22Rv1 (cell line): ENCODE results near the gene SMOC2.
"Not testable (repeated sequence)": the region's sequence is repeated elsewhere in the genome, so short reads cannot be mapped to it uniquely, and the experiment has no call there.

Experiments used
- H3K27ac ChIP-seq: fragments of 450-650 bp; 2 replicates; pipeline ENCODE4 v1.5.1; 2017
- ZFX ChIP-seq: fragments of 450-650 bp; IDR thresholded peaks from 2 replicates; pipeline ENCODE4 v1.6.1; 2017; ENCODE audit warnings: antibody characterized with exemption, borderline replicate concordance
- TF ChIP-seq, protein P1 (sequence below): fragments of 450-650 bp; IDR thresholded peaks from 2 replicates; pipeline ENCODE4 v1.5.1; 2017; ENCODE audit warnings: mild to moderate bottlenecking

Gene SMOC2

DNA sequence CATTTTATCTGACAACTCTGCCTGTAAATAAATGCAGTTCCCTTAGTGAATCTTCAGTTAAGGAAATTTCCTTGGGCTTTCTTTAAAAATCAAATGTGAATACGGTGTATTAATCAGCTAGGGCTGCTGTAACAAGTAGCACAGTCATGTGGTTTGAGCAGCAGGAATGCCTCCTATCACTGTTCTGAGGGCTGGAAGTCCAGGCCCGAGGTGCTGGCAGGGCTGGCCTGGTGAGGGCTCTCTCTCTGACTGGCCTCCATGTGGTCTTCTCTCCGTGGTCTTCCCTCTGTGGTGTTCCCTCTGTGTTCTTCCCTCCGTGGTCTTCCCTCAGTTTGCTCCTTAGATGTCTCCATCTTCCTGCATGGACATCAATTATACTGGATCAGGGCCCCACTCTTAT, 124.1 kb downstream of the SMOC2 start:
- no peak overlapping the region for H3K27ac ChIP-seq
- TF ChIP-seq ZFX, result no peak
- TF ChIP-seq, protein P1, sequence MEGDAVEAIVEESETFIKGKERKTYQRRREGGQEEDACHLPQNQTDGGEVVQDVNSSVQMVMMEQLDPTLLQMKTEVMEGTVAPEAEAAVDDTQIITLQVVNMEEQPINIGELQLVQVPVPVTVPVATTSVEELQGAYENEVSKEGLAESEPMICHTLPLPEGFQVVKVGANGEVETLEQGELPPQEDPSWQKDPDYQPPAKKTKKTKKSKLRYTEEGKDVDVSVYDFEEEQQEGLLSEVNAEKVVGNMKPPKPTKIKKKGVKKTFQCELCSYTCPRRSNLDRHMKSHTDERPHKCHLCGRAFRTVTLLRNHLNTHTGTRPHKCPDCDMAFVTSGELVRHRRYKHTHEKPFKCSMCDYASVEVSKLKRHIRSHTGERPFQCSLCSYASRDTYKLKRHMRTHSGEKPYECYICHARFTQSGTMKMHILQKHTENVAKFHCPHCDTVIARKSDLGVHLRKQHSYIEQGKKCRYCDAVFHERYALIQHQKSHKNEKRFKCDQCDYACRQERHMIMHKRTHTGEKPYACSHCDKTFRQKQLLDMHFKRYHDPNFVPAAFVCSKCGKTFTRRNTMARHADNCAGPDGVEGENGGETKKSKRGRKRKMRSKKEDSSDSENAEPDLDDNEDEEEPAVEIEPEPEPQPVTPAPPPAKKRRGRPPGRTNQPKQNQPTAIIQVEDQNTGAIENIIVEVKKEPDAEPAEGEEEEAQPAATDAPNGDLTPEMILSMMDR, result no peak

DNA sequence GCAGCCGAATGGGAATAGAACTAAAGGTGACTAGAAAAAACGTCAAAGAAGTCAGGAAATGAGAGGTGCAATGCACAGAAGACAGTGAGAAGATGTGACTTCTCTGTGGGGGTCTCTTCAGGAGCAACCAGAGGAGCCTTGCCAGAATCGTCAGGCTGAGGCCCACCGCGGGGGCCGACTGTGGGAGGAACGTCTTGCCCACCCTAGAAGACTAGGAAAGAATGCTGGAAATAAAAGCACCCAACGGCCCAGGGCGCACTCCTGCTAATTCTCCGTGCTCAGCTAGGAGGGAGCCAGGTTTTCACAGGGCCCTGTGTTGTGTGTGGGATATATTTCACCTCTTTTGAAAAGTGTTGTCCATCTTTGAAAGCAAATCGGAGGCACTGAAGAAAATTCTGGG, 129.2 kb downstream of the SMOC2 start:
- H3K27ac ChIP-seq, result no peak overlapping the region
- TF ChIP-seq, protein P1, result no peak
- TF ChIP-seq ZFX, result no peak

DNA sequence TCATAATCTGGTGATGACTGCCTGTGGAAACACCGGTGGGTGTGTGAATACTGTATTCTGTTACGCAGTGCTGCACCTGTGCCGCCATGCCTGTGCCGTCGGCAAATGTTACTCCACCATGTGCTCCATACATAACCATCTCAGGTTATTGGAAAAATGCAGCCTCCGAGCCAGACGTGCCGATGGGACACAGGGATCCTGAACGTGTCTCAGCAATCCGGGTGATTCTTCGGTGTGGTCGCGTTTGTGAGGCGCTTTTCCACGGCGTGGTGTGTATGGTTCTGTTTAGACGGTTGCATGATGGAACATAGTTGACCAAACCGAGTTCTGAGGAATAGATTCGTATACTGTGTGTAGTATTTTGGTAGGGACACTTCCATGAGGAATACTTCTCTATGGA, 130.3 kb downstream of the SMOC2 start:
- no peak for TF ChIP-seq ZFX
- no peak overlapping the region for H3K27ac ChIP-seq

DNA sequence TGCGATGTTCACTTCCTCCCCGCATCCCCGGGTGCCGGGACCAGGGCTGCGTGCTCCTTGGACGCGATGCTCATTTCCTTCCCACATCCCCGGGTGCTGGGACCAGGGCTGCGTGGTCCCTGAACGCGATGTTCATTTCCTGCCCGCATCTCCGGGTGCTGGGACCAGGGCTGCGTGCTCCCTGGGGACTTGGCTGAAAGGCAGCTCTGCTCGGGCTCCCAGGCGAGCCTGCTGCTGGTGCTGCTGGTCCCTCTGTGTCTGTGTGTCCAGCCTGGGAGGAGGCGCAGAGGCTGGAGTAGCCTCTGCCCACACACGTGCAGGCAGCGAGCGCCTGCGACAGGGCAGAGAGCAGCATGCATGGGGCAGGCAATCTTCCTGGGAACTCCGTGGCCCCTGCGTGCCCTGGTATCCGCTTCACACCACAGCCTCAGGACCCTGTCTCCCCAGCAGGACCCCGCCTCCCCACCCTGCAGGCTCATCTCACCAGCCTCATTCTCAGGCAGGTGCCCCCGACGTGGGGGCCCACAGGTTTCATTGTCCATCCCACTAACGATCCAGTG, 132.4 kb downstream of the SMOC2 start:
- H3K27ac ChIP-seq, result not testable (repeated sequence)

DNA sequence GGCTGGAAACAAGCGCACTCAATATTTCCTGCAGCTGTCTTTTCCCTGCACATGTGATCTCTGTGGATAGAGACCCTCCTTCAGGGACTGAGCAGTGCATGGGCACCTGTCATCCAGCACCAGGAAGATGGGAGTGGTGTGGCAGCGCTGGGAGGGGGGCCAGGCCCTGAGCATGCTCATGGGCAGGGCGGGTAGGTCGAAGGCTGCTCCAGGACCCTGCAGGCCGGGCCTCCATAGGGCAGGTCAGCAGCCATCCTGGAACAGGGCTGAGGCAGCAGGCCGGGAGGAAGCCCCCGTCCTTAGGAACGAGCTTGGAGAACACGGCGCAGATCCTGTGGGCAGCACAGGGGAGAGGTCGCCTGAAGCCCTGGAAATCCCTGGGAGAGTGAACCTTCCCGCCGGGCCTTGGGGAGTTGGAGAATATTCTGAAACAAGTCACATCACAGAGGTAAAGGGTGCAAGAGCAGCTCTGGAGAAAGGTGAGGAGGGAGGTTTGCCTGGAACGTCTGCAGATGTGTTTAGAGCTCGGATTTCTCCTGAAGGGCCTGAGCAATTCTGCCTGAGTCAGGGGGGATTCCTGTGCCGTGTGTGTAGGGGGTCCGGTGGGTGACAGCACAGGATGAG, 133.2 kb downstream of the SMOC2 start:
- no peak overlapping the region for H3K27ac ChIP-seq
- no peak for TF ChIP-seq ZFX
- TF ChIP-seq, protein P1, result no peak

DNA sequence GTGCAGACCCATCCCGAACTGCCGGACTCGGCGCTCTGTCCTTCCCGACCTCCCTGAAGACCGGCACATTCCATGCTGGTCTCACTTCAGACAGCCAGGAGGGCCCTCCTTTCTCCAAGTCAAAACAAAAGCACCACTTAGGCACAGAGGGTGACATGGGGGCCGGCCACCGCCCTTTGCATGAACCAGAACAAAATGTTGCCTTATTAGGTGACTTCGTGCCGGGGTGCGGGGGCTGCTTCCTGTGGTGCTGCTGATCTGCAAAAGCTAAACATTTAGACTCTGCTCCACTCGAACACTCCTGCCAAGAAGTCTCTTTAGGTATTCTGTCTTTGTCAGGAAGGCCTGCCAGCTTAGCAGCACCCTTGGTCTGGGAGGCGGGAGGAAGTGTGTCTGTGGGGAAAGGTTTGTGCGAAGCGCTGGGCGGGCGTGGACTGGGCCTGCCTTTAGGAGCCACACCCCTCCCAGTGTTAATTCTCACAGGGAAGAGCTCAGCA, 133.8 kb downstream of the SMOC2 start:
- no peak overlapping the region for H3K27ac ChIP-seq
- TF ChIP-seq ZFX, result no peak
- TF ChIP-seq, protein P1, result no peak

DNA sequence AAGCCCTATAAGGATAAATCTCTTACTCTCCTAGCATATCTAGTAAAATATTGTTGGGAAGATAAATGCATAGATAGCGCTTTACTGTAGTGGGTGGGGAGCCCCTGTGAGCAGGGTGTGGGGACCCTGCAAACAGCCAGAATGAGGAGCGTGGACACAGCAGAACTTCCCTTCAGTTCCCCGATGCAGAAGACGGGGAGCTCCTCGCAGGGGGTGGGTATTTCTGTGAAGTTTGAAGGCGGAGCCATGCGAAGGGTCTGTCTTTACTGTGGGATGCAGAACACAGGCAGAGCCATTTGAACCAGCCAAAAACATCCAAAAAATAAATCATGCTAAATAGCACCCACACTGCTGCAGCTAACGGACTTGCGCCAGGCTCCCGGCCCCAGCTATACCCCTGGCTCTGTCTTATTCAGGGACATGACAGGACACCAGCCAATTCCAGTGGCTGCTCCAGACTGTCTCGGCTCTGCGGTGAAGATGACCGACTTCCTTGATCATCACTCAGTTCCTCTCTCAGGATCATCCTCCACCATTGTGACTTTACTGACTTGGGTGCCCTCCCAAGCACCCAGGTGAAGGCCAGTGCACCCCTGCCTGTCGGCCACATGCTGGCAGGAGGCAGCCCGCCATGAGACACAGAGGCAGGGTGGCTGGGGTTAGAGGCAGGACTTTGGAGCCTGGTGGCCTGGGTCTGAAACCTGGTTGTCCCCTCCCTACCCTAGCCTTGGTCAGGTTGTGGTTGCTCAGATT, 134.5 kb downstream of the SMOC2 start:
- no peak overlapping the region for H3K27ac ChIP-seq
- TF ChIP-seq ZFX, result no peak
- TF ChIP-seq, protein P1, result no peak

DNA sequence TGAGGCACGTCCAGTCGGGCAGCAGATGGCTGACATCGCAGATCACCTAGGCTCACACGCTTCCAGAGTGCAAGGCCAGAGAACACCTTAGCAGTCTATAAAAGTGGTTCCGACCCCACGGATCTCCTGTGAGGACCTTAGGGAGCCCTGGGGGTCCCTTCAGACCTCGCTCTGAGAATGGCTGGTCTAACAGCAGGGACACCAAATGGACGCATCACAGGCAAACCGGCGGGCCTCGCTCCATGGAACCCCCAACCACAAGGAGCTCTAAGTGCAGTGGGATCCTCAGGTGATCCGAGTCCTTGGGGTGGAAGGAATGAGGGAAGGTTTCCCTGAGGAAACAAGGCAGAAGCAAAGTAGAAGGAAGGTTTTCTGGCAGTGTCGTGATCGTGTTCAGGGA, 135.4 kb downstream of the SMOC2 start:
- no peak for TF ChIP-seq ZFX
- H3K27ac ChIP-seq, result no peak overlapping the region
